Effector CD8-positive, alpha-beta T cell (primary cell): Measurements from ENCODE around the gene OLFML2A.

Source experiments
- DNase-seq: peaks from one replicate; lab custom pipeline; 2025; lab: John Stamatoyannopoulos, UW

OLFML2A gene

DNA sequence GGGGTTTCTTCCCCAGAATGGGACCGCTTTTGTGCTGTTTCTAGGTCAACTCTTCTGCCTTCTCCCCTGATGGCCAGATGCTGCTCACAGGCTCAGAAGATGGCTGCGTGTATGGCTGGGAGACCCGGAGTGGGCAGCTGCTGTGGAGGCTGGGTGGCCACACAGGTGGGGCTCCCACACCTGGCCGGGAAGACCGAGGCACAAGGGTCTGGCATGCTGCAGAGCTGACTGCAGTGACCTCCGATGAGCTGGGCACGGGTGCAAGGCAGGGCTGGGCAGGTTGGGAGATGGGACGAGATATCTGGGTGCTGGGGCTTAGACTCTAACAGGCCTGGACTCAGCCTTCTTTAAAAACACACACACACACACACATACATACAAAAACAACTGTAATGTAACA, 77.2 kb downstream of the OLFML2A start:
- no peak for DNase-seq

DNA sequence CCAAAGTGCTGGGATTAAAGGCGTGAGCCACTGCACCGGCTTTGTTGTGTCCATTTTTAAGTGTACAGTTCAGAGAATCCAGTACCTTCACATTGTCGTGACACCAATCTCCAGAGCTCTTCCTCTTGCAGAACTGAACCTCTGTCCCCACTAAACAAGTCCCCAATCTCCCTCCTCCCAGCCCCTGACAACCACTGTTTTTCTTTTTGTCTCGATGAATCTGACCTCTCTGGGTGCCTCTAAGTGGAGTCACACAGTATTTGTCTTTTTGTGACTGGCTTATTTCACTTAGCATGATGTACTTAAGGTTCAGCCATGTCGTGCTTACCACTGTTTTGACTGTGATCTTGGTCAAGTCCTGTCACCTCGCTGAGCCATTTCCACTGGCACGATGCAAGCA, 77.9 kb downstream of the OLFML2A start:
- DNase-seq: no peak

DNA sequence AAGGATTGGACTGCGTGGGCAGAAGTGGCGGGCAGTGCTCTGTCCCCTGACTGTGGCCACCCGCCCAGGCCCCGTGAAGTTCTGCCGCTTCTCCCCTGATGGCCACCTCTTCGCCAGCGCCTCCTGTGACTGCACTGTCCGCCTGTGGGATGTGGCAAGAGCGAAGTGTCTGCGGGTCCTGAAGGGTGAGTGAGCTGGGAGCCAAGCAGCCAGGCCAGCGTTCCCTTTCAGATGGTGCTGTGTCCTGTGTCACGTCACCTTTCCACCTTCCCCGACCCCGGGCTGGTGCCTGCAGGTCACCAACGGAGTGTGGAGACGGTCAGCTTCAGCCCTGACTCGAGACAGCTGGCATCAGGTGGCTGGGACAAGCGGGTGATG, 78.6 kb downstream of the OLFML2A start:
- DNase-seq: no peak

DNA sequence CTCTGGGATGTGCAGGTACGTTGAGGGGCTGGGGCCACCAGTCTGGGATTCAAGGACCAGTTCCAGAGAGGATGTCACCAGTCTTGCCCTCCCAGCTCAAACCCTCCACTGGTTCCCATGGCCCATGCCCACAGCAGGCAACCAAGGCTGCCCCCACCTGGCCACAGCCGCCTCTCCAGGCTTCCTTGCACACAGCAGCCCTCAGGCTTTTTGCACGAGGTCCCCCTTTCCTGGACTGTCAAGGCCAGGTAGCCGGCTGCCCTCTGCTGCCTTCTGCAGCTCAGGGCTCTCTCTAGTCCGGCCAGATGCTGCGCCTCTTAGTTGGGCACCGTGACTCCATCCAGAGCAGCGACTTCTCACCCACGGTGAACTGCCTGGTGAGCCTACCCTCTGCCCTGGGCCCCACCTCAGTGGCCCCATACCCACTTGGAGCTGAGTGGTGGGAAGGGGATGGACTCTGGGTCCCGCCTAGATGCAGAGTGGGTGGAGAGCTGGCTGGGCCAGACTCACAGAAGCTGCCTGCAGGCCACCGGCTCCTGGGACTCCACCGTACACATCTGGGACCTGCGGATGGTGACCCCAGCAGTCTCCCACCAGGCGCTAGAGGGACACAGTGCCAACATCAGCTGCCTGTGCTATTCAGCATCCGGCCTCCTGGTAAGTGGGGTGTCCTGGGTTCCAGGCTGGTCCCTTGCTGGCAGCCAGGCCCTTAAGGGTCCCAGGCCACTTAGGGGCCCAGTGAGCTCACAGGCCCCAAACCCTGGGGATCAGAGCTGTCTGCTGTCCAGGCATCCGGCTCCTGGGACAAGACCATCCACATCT, 79.2 kb downstream of the OLFML2A start:
- no peak for DNase-seq

DNA sequence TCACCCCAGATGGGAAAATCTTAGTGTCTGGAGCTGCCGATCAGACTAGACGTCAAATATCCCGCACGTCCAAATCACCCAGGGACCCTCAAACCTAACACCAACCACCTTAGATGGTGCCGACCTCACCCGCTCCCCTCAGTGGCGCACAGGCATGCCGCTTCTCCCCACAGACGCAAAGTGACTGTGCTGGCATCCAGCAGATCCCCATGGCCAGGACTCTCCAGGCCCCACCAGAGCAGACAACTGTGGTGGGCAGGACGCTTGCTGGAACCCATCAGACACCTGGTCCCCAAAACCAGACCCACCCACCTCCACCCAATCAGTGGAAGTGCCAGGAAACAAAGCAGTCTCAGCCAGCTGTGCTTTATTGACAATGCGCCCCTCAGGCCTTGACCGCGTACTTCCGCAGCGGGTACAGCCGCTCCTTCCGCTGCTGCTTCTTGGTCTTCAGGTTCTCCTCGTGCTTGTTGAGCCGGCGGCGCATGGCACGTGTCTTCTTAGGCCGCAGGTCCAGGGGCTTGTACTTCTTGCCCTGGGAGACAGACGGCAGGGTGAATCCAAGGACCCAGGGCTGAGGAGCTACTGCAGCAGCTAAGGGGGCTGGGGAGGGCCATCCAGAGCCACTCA, 80.7 kb downstream of the OLFML2A start:
- DNase-seq: no peak

DNA sequence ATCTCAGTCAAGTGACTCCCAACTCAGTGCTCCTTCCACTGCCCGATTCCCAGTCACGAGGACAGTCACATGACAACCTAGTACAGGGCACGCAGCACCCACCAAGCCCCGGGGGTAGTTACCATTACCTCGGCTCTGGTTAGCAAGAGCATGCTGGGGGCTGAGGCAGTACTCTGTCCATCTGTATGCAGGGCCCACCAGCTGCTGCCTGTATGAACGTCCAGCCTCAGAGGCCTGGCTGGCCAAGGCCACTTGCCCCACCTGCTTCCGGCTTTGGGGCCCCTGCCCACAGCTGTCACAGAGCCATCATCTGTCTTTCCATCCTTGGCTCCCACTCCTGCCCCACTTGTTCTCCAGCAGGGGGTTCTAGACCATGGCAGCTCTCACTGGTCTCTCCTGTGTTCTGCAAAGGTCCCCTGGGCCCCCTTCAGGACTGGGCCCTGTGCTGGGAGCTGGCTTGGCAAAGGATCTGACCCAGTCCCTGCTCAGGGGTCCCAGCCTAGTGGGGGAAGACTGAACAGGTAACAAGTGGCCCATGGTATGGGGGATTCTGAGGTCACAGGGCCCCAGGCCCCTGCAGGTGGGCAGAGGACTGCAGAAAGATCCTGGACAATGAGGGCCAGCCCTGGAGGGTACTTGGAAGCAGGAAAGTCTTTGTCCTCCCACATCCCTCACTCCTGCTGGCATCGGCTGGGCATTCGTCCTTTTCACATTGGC, 81.6 kb downstream of the OLFML2A start:
- DNase-seq: no peak

DNA sequence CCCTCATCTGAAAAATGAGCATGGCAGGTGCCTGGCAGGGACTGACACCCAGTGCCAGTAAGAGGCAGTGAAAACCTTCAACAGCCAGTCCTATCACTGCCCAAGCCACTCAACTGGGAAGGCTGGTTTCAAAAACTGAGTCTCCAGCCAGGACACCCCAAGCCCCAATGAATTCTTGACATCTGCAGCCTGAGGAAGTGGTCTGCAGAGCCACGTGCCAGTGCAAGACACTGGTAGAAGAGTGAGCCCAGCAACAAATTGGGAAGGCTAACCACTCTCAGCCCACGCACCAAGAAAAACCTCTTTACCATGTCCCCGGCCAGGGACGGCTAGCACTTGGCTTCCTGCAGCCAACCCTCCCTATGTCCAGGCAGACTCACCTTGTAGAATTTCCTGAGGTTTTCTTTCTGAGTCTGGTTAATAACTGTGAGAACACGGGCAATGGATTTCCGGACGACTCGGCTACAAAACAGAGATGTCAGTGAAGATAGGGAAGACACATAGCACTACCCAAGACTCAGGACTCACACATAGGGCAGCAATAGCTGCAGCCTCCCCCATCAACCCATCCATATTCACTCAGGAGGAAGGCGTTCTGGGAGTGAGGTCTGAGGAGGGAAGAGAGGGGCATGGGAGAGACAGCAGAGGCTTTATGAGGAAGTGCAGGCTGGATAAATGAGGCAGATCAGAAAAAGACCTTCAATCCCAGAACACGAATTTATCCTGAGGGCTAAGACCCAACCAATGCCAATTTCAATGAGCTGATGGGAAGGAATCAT, 83.1 kb downstream of the OLFML2A start:
- no peak for DNase-seq

DNA sequence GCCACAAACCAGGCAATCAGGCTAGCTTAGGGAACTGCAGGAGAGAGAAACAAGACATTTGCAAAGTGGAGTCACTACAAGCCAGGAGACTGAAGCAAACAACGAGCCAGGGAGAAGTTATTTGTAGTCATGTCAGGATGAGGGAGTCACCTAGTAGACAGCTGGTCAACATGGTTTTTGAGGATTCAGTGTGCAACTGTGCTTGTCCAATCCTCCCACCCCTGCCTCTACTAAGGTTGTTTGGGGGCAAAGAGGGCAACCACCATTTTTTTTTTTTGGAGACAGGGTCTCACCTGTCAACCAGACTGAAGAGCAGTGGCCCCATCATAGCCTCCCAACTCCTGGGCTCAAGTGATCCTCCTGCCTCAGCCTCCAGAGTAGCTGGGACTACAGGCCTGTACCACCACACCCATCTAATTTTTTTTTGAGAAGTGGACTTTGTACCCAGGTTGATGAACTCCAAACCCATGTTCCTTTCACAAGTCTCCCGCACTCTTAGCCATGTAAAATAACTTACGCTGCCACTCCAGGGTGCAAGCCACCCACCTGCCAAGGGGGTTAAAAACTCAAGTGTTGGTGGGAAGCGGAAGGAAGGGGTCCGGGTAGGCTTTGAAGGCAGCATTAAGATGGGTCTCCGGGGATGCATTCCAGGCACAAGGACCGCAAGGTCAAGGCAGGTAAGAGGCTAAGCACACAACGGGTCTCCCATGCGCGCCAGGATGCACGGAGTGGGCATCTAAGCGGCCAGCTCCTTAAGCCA, 83.8 kb downstream of the OLFML2A start:
- no peak for DNase-seq

DNA sequence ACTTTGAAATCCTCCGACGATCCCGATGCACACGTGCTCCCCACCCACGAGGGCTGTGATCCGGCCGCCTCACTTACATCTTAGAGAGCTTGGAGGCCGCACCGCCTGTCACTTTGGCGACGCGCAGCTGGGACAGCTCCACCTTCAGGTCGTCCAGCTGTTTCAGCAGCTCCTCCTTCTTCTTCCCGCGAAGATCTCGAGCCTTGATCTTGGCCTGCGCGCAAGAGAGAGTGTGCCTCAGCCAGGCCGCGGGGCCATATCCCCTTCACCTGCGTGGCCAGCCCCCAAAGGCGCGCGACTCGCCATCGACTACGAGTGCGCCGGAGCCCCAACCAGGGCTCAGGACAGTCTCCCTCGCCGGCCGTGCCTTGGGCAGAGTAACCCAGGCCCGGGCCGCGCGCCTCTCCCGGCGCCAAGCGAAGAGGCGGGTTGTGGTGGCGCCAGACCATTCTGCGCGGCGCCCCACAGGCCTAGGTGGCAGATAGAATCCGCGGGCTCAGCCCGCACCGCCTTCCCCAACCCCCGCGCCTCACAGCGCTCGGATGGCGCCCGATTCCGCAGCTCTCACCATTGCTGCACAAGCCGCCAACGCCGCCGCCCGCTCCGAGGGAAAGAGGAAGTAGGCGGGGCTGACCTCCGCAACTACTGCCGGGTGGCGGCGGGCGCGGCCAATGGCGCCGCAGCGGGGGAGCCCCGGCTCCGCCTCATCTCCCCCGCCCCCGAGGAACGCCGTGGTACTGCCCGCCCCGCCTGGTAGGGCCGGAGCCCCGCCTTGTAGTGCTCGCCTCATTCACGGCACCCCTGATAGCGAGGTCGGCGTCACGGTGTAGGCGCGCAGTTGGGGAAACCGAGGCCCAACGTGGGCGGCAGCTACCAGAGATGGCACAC, 84.7 kb downstream of the OLFML2A start, which contains the start of the genes ARPC5L and RPL35:
Gene ARPC5L (plus strand): TSS at position 789 of the 888 bp plus-strand sequence. CDS start 7,161 bp downstream, outside the sequence.
Gene RPL35 (minus strand): TSS at position 616 of the 888 bp plus-strand sequence. CDS start 45 bp downstream, at position 571.
- DNase-seq: peak; percentile 88

DNA sequence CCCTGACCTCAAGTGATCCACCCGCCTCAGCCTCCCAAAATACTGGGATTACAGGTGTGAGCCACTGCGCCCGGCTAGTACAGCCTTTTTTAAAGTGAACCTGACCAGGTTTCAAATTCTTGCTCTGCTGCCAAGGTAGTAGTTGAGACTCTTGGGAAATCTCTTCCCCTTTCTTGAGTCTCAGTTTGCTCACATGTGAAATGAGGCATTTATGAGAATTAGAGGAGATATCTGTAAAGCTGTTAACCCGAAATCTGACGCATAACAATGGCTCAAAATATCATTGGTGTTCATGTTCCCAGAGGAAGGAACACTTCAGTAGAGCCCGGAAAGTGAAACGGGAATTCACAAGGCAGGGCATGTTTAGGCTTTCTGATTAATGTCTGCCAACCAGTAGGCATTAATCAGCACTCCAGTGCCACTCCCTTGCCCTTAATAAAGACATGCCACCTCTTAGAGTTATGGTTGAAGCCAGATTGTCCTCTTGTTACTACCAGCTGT, 86.5 kb downstream of the OLFML2A start:
- no peak for DNase-seq
